Measurements from ENCODE around the gene SMKR1.

SMKR1 gene

GRCh38 chr7:129489491-129489890 is 12.8 kb upstream of the SMKR1 start:
- no peak overlapping the region for H3K9ac ChIP-seq (ENCODE audit: low read depth, low read length)
- no peaks in the 10 kb centered on the region for H3K9me3 ChIP-seq (ENCODE audit: insufficient read depth, low read depth, low read length)
- H3K27ac ChIP-seq (ENCODE audit: low read depth, low read length) = no peak overlapping the region
- H3K4me3 ChIP-seq (ENCODE audit: low read length) = no peak overlapping the region
- 0 out of 2 replicates have a peak, but pooled peaks cover 5% of the 10 kb centered on the region for H3K36me3 ChIP-seq (ENCODE audit: insufficient read depth, low read length)
- no peaks in the 10 kb centered on the region for H3K27me3 ChIP-seq (ENCODE audit: insufficient read depth, low read length)
- 96% methylated on average over 2 of the region's 3 CpGs for WGBS
- H3K4me1 ChIP-seq (ENCODE audit: insufficient read depth, low read length) = no peaks in the 10 kb centered on the region

GRCh38 chr7:129492391-129492790 is 9.9 kb upstream of the SMKR1 start:
- no peak overlapping the region for H3K9ac ChIP-seq (ENCODE audit: low read depth, low read length)
- no peaks in the 10 kb centered on the region for H3K4me1 ChIP-seq (ENCODE audit: insufficient read depth, low read length)
- WGBS = 93% methylated on average over 2 of the region's 2 CpGs
- no peak overlapping the region for H3K4me3 ChIP-seq (ENCODE audit: low read length)
- no peak overlapping the region for H3K27ac ChIP-seq (ENCODE audit: low read depth, low read length)
- no peaks in the 10 kb centered on the region for H3K27me3 ChIP-seq (ENCODE audit: insufficient read depth, low read length)
- no peaks in the 10 kb centered on the region for H3K9me3 ChIP-seq (ENCODE audit: insufficient read depth, low read depth, low read length)
- no peaks in the 10 kb centered on the region for H3K36me3 ChIP-seq (ENCODE audit: insufficient read depth, low read length)

GRCh38 chr7:129493555-129493954 is 8.8 kb upstream of the SMKR1 start:
- Histone ChIP-seq H3K9me3 (ENCODE audit: insufficient read depth, low read depth, low read length) (no peaks in the 10 kb centered on the region), H3K36me3 (ENCODE audit: insufficient read depth, low read length) (no peaks in the 10 kb centered on the region), H3K27me3 (ENCODE audit: insufficient read depth, low read length) (no peaks in the 10 kb centered on the region), H3K4me3 (ENCODE audit: low read length) (no peak overlapping the region), H3K27ac (ENCODE audit: low read depth, low read length) (no peak overlapping the region), H3K9ac (ENCODE audit: low read depth, low read length) (no peak overlapping the region), H3K4me1 (ENCODE audit: insufficient read depth, low read length) (no peaks in the 10 kb centered on the region)
- WGBS = no CpG with 5 or more reads among the region's 1 CpG

- Histone ChIP-seq H3K4me1 (ENCODE audit: insufficient read depth, low read length) (no peaks in the 10 kb centered on the region), H3K9me3 (ENCODE audit: insufficient read depth, low read depth, low read length) (no peaks in the 10 kb centered on the region), H3K27me3 (ENCODE audit: insufficient read depth, low read length) (no peaks in the 10 kb centered on the region), H3K4me3 (ENCODE audit: low read length) (no peak overlapping the region), H3K9ac (ENCODE audit: low read depth, low read length) (no peak overlapping the region), H3K27ac (ENCODE audit: low read depth, low read length) (no peak overlapping the region), H3K36me3 (ENCODE audit: insufficient read depth, low read length) (no peaks in the 10 kb centered on the region)
- WGBS = 85% methylated on average over 5 of the region's 5 CpGs
Observed at GRCh38 chr7:129494041-129494440, 8.3 kb upstream of the SMKR1 start.

- no peaks in the 10 kb centered on the region for H3K36me3 ChIP-seq (ENCODE audit: insufficient read depth, low read length)
- WGBS = 68% methylated on average over 1 of the region's 1 CpG
Observed at GRCh38 chr7:129495987-129496386, 6.3 kb upstream of the SMKR1 start.

GRCh38 chr7:129496653-129497052 is 5.7 kb upstream of the SMKR1 start:
- Histone ChIP-seq H3K36me3 (ENCODE audit: insufficient read depth, low read length) (no peaks in the 10 kb centered on the region), H3K4me1 (ENCODE audit: insufficient read depth, low read length) (no peaks in the 10 kb centered on the region), H3K9me3 (ENCODE audit: insufficient read depth, low read depth, low read length) (no peaks in the 10 kb centered on the region), H3K4me3 (ENCODE audit: low read length) (no peak overlapping the region), H3K27me3 (ENCODE audit: insufficient read depth, low read length) (peaks cover 10% of the 10 kb centered on the region), H3K27ac (ENCODE audit: low read depth, low read length) (no peak overlapping the region), H3K9ac (ENCODE audit: low read depth, low read length) (no peak overlapping the region)
- 76% methylated on average over 7 of the region's 7 CpGs for WGBS

More at GRCh38 chr7:129495987-129496386, 6.3 kb upstream of the SMKR1 start:
- peaks cover 4% of the 10 kb centered on the region for H3K27me3 ChIP-seq (ENCODE audit: insufficient read depth, low read length)
- H3K9me3 ChIP-seq (ENCODE audit: insufficient read depth, low read depth, low read length) = no peaks in the 10 kb centered on the region
- no peak overlapping the region for H3K9ac ChIP-seq (ENCODE audit: low read depth, low read length)
- no peak overlapping the region for H3K27ac ChIP-seq (ENCODE audit: low read depth, low read length)
- no peaks in the 10 kb centered on the region for H3K4me1 ChIP-seq (ENCODE audit: insufficient read depth, low read length)
- H3K4me3 ChIP-seq (ENCODE audit: low read length) = no peak overlapping the region

- Histone ChIP-seq H3K36me3 (ENCODE audit: insufficient read depth, low read length) (no peaks in the 10 kb centered on the region), H3K4me3 (ENCODE audit: low read length) (no peak overlapping the region), H3K27ac (ENCODE audit: low read depth, low read length) (no peak overlapping the region), H3K9me3 (ENCODE audit: insufficient read depth, low read depth, low read length) (no peaks in the 10 kb centered on the region), H3K27me3 (ENCODE audit: insufficient read depth, low read length) (peaks cover 14% of the 10 kb centered on the region), H3K4me1 (ENCODE audit: insufficient read depth, low read length) (no peaks in the 10 kb centered on the region), H3K9ac (ENCODE audit: low read depth, low read length) (no peak overlapping the region)
- 89% methylated on average over 4 of the region's 4 CpGs for WGBS
Observed at GRCh38 chr7:129497156-129497555, 5.2 kb upstream of the SMKR1 start.

- H3K36me3 ChIP-seq (ENCODE audit: insufficient read depth, low read length) = no peaks in the 10 kb centered on the region
- 97% methylated on average over 1 of the region's 1 CpG for WGBS
- H3K27ac ChIP-seq (ENCODE audit: low read depth, low read length) = no peak overlapping the region
Observed at GRCh38 chr7:129498021-129498420, 4.3 kb upstream of the SMKR1 start.

GRCh38 chr7:129499999-129500398 is 2.3 kb upstream of the SMKR1 start:
- Histone ChIP-seq H3K9ac (ENCODE audit: low read depth, low read length) (no peak overlapping the region), H3K4me3 (ENCODE audit: low read length) (no peak overlapping the region), H3K27me3 (ENCODE audit: insufficient read depth, low read length) (peaks cover 36% of the 10 kb centered on the region), H3K4me1 (ENCODE audit: insufficient read depth, low read length) (no peaks in the 10 kb centered on the region), H3K27ac (ENCODE audit: low read depth, low read length) (no peak overlapping the region), H3K9me3 (ENCODE audit: insufficient read depth, low read depth, low read length) (no peaks in the 10 kb centered on the region), H3K36me3 (ENCODE audit: insufficient read depth, low read length) (no peaks in the 10 kb centered on the region)
- WGBS = 92% methylated on average over 6 of the region's 6 CpGs

More at GRCh38 chr7:129498021-129498420, 4.3 kb upstream of the SMKR1 start:
- H3K9me3 ChIP-seq (ENCODE audit: insufficient read depth, low read depth, low read length) = no peaks in the 10 kb centered on the region
- H3K4me1 ChIP-seq (ENCODE audit: insufficient read depth, low read length) = no peaks in the 10 kb centered on the region
- no peak overlapping the region for H3K9ac ChIP-seq (ENCODE audit: low read depth, low read length)
- peaks cover 23% of the 10 kb centered on the region for H3K27me3 ChIP-seq (ENCODE audit: insufficient read depth, low read length)
- H3K4me3 ChIP-seq (ENCODE audit: low read length) = no peak overlapping the region

GRCh38 chr7:129502708-129503685 is 666 bp downstream of the SMKR1 start:
- H3K4me3 ChIP-seq (ENCODE audit: low read length) = peak overlapping the region; percentile 56
- no peak overlapping the region for H3K9ac ChIP-seq (ENCODE audit: low read depth, low read length)
- H3K27me3 ChIP-seq (ENCODE audit: insufficient read depth, low read length) = peaks cover 36% of the 10 kb centered on the region
- H3K36me3 ChIP-seq (ENCODE audit: insufficient read depth, low read length) = no peaks in the 10 kb centered on the region
- no peaks in the 10 kb centered on the region for H3K9me3 ChIP-seq (ENCODE audit: insufficient read depth, low read depth, low read length)
- 15% methylated on average over 58 of the region's 58 CpGs for WGBS
- H3K4me1 ChIP-seq (ENCODE audit: insufficient read depth, low read length) = no peaks in the 10 kb centered on the region
- no peak overlapping the region for H3K27ac ChIP-seq (ENCODE audit: low read depth, low read length)

GRCh38 chr7:129503725-129504124 is 1.4 kb downstream of the SMKR1 start:
- Histone ChIP-seq H3K27ac (ENCODE audit: low read depth, low read length) (no peak overlapping the region), H3K27me3 (ENCODE audit: insufficient read depth, low read length) (peaks cover 36% of the 10 kb centered on the region), H3K9me3 (ENCODE audit: insufficient read depth, low read depth, low read length) (no peaks in the 10 kb centered on the region), H3K4me1 (ENCODE audit: insufficient read depth, low read length) (no peaks in the 10 kb centered on the region), H3K9ac (ENCODE audit: low read depth, low read length) (no peak overlapping the region), H3K36me3 (ENCODE audit: insufficient read depth, low read length) (no peaks in the 10 kb centered on the region), H3K4me3 (ENCODE audit: low read length) (no peak overlapping the region)
- 95% methylated on average over 8 of the region's 8 CpGs for WGBS

Data from HUES64 (cell line).